Kidney epithelial cell (primary cell): Measurements from ENCODE around the gene MAPRE2. TPM values are rescaled to one million over a fixed set of nuclear protein-coding genes. Genes with fewer than 3 reads are reported as not detected.
"Not testable (repeated sequence)": the region's sequence is repeated elsewhere in the genome, so short reads cannot be mapped to it uniquely, and the experiment has no call there.

ENCODE experiments used
- DNase-seq: peaks from one replicate; pipeline ENCODE4 v3.0.0-alpha.2; 2010; ENCODE audit warnings: low read depth
- H3K27me3 ChIP-seq: 2 replicates; pipeline ENCODE4 v1.6.0; 2011; ENCODE audit warnings: low read length; ENCODE audit not compliant: control insufficient read depth, insufficient read depth
- H3K36me3 ChIP-seq: 2 replicates; pipeline ENCODE4 v1.5.1; 2011; ENCODE audit warnings: low read length; ENCODE audit not compliant: control insufficient read depth, insufficient read depth
- H3K4me3 ChIP-seq: 2 replicates; pipeline ENCODE4 v1.5.1; 2011; ENCODE audit warnings: low read depth, mild to moderate bottlenecking, control low read depth, low read length
- total RNA-seq: library from RNA; depleted of rRNA; stranded (reverse); fragments of >200 nt; gene quantifications from 2 replicates; pipeline ENCODE4 v1.2.3, GENCODE V29; 2015
- TF ChIP-seq, protein P1 (sequence below): IDR thresholded peaks from 2 replicates; pipeline ENCODE4 v1.5.1; 2011; ENCODE audit warnings: mild to moderate bottlenecking, moderate library complexity, low read length, control low read depth, inconsistent platforms; ENCODE audit not compliant: insufficient read depth, poor library complexity, severe bottlenecking

Gene MAPRE2
- total RNA-seq, 1 donor from 2014 or later = 16.2 TPM

DNA sequence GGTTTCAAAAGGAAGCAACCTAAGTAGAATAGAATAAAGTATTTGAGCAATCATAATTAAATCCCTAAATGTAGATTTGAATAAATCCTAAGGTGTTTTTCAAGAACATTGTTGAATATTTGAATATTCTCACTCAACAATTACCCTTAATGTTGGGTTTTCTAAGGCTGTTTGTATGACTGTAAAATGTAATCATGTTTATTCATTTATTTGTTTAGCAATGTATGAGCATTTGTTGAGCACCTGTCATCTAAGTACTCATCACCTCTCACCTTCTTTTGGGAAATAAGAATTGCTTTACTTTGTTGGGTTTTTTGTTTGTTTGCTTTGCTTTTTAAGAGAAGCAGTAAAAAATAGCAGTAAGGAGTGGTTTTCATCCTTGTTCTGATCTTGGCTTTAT, 66.0 kb downstream of the MAPRE2 start:
- no peak overlapping the region for H3K4me3 ChIP-seq
- H3K27me3 ChIP-seq = no peaks in the 10 kb centered on the region
- DNase-seq = no peak
- TF ChIP-seq, protein P1, sequence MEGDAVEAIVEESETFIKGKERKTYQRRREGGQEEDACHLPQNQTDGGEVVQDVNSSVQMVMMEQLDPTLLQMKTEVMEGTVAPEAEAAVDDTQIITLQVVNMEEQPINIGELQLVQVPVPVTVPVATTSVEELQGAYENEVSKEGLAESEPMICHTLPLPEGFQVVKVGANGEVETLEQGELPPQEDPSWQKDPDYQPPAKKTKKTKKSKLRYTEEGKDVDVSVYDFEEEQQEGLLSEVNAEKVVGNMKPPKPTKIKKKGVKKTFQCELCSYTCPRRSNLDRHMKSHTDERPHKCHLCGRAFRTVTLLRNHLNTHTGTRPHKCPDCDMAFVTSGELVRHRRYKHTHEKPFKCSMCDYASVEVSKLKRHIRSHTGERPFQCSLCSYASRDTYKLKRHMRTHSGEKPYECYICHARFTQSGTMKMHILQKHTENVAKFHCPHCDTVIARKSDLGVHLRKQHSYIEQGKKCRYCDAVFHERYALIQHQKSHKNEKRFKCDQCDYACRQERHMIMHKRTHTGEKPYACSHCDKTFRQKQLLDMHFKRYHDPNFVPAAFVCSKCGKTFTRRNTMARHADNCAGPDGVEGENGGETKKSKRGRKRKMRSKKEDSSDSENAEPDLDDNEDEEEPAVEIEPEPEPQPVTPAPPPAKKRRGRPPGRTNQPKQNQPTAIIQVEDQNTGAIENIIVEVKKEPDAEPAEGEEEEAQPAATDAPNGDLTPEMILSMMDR = no peak
- H3K36me3 ChIP-seq = no peaks in the 10 kb centered on the region

DNA sequence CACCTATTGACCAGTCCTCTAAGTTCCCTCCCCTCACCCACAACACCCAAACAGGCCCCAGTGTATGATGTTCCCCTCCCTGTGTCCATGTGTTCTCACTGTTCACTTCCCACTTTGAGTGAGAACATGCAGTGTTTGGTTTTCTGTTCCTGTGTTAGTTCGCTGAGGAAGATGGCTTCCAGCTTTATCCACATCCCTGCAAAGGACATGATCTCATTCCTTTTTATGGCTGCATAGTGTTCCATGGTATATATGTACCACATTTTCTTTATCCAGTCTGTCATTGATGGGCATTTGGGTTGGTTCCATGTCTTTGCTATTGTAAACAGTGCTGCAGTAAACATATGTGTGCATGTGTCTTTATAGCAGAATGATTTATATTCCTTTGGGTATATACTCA, 66.9 kb downstream of the MAPRE2 start:
- H3K4me3 ChIP-seq, H3K36me3 ChIP-seq, H3K27me3 ChIP-seq, DNase-seq: not testable (repeated sequence)

DNA sequence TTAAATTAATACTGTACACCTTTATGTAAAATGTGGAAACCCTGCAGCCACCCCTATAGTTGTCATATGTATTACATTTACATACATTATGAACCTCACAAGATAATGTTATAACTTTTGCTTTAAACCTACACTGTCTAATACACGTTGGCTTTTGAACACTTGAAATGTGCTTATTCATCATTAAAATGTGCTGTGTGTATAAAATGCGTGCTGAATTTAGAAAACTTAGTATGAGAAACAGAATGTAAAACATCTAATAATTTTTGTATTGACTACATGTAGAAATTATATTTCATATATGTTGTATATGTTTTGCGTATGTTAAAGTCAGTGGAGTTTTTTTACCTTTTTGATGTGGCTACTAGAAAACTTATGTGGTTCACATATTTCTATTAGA, 68.8 kb downstream of the MAPRE2 start:
- Histone ChIP-seq H3K27me3 (no peaks in the 10 kb centered on the region), H3K4me3 (no peak overlapping the region), H3K36me3 (no peaks in the 10 kb centered on the region)
- no peak for DNase-seq
- TF ChIP-seq, protein P1 = no peak

DNA sequence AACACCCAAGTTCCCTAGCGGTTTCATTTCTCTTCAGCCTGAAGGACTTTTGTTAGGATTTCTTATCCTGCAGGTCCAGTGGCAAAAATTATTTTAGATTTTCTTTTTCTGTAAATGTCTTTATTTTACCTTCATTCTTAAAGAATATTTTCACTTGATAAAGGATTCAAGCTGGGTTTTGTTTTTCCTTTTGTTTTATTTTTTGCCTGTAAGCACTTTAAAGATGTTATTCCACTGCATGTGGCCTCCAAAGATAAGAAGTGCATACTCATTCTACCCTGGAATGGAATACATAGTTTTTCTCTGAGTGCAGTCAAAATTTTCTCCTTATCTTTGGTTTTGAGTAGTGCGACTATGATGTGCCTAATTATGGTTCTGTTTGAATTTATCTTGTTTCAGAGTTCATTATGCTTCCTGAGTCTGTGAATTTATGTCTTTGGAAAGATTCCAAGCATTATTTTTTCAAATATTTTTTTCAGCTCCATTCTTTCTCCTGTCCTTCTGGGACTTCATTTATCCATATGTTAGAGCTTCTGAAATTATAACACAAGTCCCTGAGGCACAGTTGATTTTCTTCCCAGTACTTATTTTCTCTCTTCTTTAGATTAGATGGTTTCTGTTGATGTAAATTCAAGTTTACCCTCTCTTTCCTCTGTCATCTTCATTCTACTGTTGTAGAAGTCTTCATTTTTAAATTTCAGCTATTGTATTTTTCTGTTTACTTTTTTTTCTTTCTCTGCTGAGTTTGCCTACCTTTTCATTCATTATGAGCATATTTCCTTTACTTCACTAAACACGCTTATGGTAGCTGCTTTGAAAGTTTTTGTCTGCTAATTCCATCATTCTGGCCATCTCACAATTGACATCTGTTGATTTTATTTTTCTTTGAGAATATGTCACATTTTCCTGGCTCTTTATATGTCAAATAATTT, 69.6 kb downstream of the MAPRE2 start:
- no peaks in the 10 kb centered on the region for H3K27me3 ChIP-seq
- H3K36me3 ChIP-seq = no peaks in the 10 kb centered on the region
- H3K4me3 ChIP-seq = no peak overlapping the region
- TF ChIP-seq, protein P1 = no peak
- no peak for DNase-seq

DNA sequence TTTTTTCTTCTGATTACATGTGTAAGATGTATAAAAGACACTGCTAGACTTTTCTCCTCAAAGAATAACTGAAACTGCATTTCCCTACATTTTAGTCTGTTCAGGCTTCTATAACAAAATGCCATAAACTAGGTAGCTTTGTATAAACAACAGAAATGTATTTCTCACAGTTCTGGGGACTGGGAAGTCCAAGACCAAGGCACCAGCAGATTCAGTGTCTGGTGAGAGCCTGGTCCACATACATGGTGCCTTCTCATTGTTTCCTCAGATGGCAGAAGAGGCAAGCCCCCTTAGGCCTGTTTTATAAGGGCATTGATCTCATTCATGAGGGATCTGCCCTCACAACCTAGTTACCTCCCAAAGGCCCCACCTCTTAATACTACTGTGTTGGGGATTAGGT, 71.5 kb downstream of the MAPRE2 start:
- TF ChIP-seq, protein P1 = no peak

DNA sequence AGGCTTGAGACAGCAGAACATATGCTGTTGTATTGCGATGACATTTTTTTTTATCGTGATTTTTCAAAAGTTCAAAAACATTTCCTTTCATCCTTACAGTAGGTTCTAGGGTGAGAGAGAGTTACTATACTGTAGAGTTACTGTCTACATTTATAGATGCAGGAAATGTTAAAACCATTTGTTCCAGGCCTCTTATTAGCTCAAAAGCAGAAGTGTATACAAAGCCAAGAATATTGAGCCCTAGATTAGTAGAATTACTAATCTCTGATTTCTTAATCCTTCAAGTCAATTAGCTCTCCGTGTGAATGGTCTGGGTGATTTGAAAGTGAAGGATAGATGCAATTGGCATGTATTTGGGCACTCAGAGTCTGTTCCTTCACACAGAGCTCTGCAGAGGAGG, 73.1 kb downstream of the MAPRE2 start:
- Histone ChIP-seq H3K4me3 (no peak overlapping the region), H3K36me3 (no peaks in the 10 kb centered on the region), H3K27me3 (no peaks in the 10 kb centered on the region)
- TF ChIP-seq, protein P1 = no peak
- DNase-seq = no peak

More for the DNA sequence above, 71.5 kb downstream of the MAPRE2 start:
- H3K4me3 ChIP-seq = no peak overlapping the region
- H3K36me3 ChIP-seq = no peaks in the 10 kb centered on the region
- no peak for DNase-seq
- no peaks in the 10 kb centered on the region for H3K27me3 ChIP-seq
